NT2/D1 (cell line): ENCODE data around the gene CCSER1.

ENCODE experiments used
- YY1 ChIP-seq: IDR thresholded peaks from 2 replicates; pipeline ENCODE4 v1.6.1; 2011; ENCODE audit not compliant: insufficient read length, insufficient read depth
- ZNF274 ChIP-seq: IDR thresholded peaks from 2 replicates; pipeline ENCODE4 v1.6.1; 2011; ENCODE audit warnings: mild to moderate bottlenecking, low read depth, low read length

DNA sequence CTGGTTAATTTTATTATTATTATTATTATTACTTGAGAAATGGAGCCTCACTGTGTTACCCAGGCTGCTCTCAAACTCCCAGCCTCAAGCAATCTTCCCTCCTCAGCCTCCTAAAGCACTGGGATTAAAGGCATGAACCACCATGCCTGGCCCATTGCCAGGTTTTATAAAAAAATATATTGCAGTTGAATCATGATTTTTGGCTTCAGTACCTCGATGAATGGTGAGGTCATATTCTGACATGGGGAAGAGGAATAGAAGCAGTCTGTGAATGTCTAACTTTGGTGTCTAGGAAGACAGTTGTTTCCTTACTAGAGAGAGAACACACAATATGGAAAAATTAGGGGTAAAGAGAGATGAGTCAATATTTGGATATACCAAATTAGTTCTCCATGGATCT is 32.0 kb downstream of the CCSER1 start:
- TF ChIP-seq YY1 (no peak), ZNF274 (no peak)
